HEK293T (cell line): Measurements from ENCODE around the gene EXTL1.

Experiments used
- BHLHE40 ChIP-seq: fragments of 450-650 bp; IDR thresholded peaks from 2 replicates; pipeline ENCODE4 v1.6.1; 2016; ENCODE audit warnings: mild to moderate bottlenecking, moderate library complexity, borderline replicate concordance
- CTBP1 ChIP-seq: fragments of 450-650 bp; IDR thresholded peaks from 2 replicates; pipeline ENCODE4 v1.6.1; 2016; ENCODE audit warnings: borderline replicate concordance
- ELF4 ChIP-seq: fragments of 450-650 bp; IDR thresholded peaks from 2 replicates; pipeline ENCODE4 v1.6.1; 2017; ENCODE audit warnings: antibody characterized with exemption
- FOXA1 ChIP-seq: fragments of 450-650 bp; IDR thresholded peaks from 2 replicates; pipeline ENCODE4 v1.6.1; 2016; ENCODE audit warnings: mild to moderate bottlenecking
- FOXK2 ChIP-seq: fragments of 450-650 bp; IDR thresholded peaks from 2 replicates; pipeline ENCODE4 v1.6.1; 2016; ENCODE audit warnings: mild to moderate bottlenecking
- FOXM1 ChIP-seq: fragments of 450-650 bp; IDR thresholded peaks from 2 replicates; pipeline ENCODE4 v1.6.1; 2017; ENCODE audit warnings: mild to moderate bottlenecking, borderline replicate concordance
- L3MBTL2 ChIP-seq: fragments of 450-650 bp; conservative IDR thresholded peaks from 2 replicates; pipeline ENCODE4 v1.6.1; 2016; ENCODE audit warnings: mild to moderate bottlenecking
- LEF1 ChIP-seq: fragments of 450-650 bp; IDR thresholded peaks from 2 replicates; pipeline ENCODE4 v1.6.1; 2017; ENCODE audit warnings: mild to moderate bottlenecking, borderline replicate concordance
- NFRKB ChIP-seq: fragments of 450-650 bp; IDR thresholded peaks from 2 replicates; pipeline ENCODE4 v1.6.1; 2016; ENCODE audit warnings: mild to moderate bottlenecking, moderate library complexity
- SP1 ChIP-seq: fragments of 450-650 bp; IDR thresholded peaks from 2 replicates; pipeline ENCODE4 v1.6.1; 2017
- SUZ12 ChIP-seq: fragments of 450-650 bp; IDR thresholded peaks from 2 replicates; pipeline ENCODE4 v1.6.1; 2016; ENCODE audit warnings: mild to moderate bottlenecking
- TARDBP ChIP-seq: fragments of 450-650 bp; IDR thresholded peaks from 2 replicates; pipeline ENCODE4 v1.6.1; 2016
- ZNF384 ChIP-seq: fragments of 450-650 bp; IDR thresholded peaks from 2 replicates; pipeline ENCODE4 v1.6.1; 2016

DNA sequence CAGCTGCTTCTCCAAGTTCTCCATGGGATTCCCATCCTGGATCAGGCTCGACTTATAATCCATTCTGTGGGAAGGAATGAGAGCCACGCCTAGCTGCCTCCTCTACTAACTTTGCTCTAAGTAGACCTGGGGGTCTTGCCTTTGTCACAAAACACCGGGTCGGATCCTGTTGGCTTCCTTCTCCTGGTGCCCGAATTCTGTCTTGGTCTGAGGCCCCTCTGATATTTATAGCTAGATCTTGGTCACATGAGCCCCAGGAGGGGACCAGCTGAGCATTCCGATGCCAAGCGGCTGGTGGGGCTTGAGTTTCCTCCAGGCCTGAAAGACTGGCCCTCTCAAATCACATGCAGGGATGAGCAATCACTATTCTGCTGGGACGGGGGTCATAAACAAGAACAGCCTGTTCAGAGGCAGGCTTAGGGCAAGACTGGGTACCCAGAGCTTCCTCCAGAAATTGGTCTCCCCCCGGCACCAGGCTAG, 45.9 kb downstream of the EXTL1 start, which contains the start of gene TRIM63:
- TF ChIP-seq SP1: no peak
- no peak for TF ChIP-seq NFRKB
- no peak for TF ChIP-seq LEF1
- no peak for TF ChIP-seq ELF4
- no peak for TF ChIP-seq FOXA1
- TF ChIP-seq SUZ12: no peak
- no peak for TF ChIP-seq CTBP1
- no peak for TF ChIP-seq TARDBP
- no peak for TF ChIP-seq BHLHE40
- TF ChIP-seq L3MBTL2: no peak
- TF ChIP-seq FOXM1: no peak
- TF ChIP-seq FOXK2: no peak
- no peak for TF ChIP-seq ZNF384
